ENCODE measurements around the gene GSTM2.

Gene GSTM2

GRCh38 chr1:109667452-109668122, at the start of gene GSTM2:
GSTM2 (plus strand) TSS chr1:109668057; CDS start chr1:109668116, 59 bp downstream.
- H3K4me3 ChIP-seq (ENCODE audit: low read depth, low read length), result no peak within 1 kb of the TSS

GRCh38 chr1:109618661-109619575, 48.9 kb upstream of the GSTM2 start:
- peak overlapping the region; percentile 28 for H3K4me3 ChIP-seq (ENCODE audit: low read depth, low read length)

DNA sequence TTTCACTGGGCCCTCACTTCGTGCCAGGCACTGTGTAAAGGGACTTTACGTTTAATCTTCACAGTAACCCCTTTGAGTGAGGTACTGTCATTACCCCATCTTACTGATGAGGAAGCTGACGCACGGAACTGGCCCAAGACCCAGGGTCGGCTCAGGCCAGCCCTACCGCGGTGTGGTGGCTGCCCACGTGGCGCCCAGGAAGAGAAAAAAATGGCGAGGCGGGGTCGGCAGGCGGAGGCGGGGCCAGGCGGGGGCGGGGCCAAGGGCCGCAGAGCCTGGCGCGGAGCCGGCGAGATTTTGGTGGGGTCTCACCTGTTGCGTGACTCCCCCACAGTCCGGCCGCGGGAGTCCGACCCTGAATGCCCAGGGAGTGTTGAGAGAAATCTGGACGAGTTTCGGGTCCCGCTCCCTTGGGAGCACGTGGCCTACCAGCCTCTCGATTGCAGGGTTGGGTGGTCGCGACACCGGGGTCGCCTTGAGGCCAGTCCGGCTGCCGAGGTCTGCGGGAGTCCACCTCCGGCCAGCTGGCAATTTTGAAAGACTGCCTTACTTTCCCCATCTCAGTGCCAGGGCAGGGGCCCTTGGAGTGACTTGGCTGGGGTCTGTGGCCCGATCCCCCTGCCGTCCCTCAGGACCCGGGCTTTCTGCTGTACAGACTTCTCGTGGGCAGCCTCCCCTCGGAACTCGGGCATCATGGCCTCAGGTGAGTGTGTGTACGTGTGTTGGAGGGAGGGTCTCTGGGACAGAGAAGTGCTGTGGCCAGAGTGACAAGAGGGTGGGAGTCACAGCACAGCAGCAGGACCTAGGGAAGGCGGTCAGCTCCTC, 48.1 kb upstream of the GSTM2 start, which contains the start of the genes AMPD2 and GNAT2:
TSS of gene AMPD2 (plus strand) at position 262 of the 825 bp plus-strand sequence. CDS start 1,339 bp downstream, outside the sequence.
TSS of gene GNAT2 (minus strand) at position 41 of the 825 bp plus-strand sequence. CDS start 6,746 bp downstream, outside the sequence.
- H3K4me3 ChIP-seq (ENCODE audit: low read depth, low read length), result peak within 1 kb of the TSS; percentile 70

- H3K4me3 ChIP-seq (ENCODE audit: low read depth, low read length), result peak overlapping the region; percentile 70
Measured at GRCh38 chr1:109620401-109620791, 47.5 kb upstream of the GSTM2 start.

DNA sequence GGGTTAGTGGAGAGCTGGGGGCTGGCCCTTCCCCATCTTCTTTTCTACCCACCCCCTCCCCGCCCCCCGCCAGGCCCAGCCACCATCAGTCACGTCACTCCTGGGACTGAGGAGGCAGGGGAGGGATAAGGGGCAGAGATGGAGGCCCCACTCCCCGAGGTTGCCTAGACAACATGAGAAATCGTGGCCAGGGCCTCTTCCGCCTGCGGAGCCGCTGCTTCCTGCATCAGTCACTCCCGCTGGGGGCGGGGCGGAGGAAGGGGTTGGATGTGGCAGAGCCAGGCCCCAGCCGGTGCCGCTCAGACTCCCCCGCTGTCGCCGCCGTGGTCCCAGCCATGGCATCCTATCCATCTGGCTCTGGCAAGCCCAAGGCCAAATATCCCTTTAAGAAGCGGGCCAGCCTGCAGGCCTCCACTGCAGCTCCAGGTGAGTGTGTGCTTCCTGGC, 47.0 kb upstream of the GSTM2 start:
- peak overlapping the region; percentile 70 for H3K4me3 ChIP-seq (ENCODE audit: low read depth, low read length)

GRCh38 chr1:109621379-109622136, 46.3 kb upstream of the GSTM2 start:
- H3K4me3 ChIP-seq (ENCODE audit: low read depth, low read length), result peak overlapping the region; percentile 50

- no peak overlapping the region for H3K4me3 ChIP-seq (ENCODE audit: low read depth, low read length)
Measured at GRCh38 chr1:109622137-109622892, 45.5 kb upstream of the GSTM2 start.

DNA sequence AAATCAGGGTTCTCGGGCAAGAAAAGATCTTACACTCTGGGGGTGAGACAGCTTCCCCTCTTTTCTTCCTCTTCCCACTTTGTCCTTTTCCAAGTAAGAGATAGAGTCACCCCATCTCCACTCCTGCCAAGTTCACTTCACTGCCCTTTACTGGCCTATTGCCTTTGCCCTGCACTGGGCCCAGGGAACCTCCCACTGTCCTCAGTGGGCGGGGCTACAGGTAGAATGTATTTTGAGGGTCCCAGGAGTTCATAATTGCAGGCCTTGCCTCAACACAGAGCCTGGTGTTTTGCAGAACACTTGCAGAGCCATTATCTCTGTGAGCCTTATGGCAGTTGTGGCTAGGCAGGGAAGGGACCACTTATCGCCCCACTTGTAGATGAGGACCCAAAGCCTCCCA, 45.0 kb upstream of the GSTM2 start:
- no peak overlapping the region for H3K4me3 ChIP-seq (ENCODE audit: low read depth, low read length)

GRCh38 chr1:109623601-109624161, 44.2 kb upstream of the GSTM2 start:
- no peak overlapping the region for H3K4me3 ChIP-seq (ENCODE audit: low read depth, low read length)

DNA sequence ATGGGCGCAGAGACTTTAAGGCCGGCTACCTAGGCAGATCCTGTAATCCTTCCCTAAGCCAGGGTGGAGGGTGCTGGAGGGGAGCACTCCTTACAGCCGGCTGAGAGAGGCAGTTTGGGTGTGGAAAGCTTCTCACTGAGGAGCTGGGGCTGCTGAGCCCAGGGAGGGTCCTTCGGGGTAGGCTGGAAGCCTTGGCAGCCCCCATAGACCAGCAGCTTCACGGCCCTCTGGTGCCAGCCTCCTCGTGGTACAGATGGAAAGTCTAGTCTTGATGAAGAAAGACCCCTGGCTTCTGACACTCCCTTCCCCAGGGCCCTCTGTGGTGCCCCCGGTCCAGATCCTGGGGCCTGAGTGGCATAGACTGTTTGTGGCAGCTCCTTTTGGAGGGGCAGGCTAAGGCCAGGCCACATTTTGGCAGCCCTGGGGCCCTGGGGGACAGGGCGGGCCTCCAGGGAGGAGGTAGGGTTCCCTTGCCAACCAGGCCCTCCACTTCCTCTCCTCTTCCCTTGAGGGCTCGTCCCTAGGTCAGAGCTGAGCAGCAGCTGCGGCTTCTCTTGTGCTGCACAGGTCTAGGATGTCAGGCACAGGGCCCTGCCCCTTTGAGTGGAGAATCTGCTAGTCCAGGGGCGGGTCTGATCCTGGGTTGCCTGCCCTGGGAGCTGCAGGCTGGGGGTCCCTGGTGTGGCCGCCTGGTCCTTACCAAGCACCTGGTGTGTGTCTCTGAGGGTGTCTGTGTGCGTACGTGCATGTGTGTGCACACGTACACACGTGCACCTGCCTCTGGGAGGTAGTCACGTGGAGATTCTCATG, 43.5 kb upstream of the GSTM2 start:
- no peak overlapping the region for H3K4me3 ChIP-seq (ENCODE audit: low read depth, low read length)

DNA sequence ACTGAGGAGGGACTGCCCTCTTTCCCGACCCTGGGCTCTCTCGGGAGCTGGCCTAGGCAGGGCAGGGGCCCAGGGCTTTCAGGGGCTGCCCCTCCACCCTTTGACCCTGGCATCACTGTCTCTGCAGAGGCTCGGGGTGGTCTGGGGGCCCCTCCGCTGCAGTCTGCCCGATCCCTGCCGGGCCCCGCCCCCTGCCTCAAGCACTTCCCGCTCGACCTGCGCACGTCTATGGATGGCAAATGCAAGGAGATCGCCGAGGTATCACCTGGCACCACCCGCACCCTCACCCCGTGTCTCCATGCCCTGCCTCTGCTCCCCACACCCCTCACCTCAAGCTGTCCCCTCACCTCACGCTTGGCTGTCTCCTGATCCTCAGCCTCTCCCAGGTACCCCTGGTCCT, 42.7 kb upstream of the GSTM2 start:
- H3K4me3 ChIP-seq (ENCODE audit: low read depth, low read length), result no peak overlapping the region

- no peak overlapping the region for H3K4me3 ChIP-seq (ENCODE audit: low read depth, low read length)
Measured at GRCh38 chr1:109625601-109626560, 42.0 kb upstream of the GSTM2 start.

DNA sequence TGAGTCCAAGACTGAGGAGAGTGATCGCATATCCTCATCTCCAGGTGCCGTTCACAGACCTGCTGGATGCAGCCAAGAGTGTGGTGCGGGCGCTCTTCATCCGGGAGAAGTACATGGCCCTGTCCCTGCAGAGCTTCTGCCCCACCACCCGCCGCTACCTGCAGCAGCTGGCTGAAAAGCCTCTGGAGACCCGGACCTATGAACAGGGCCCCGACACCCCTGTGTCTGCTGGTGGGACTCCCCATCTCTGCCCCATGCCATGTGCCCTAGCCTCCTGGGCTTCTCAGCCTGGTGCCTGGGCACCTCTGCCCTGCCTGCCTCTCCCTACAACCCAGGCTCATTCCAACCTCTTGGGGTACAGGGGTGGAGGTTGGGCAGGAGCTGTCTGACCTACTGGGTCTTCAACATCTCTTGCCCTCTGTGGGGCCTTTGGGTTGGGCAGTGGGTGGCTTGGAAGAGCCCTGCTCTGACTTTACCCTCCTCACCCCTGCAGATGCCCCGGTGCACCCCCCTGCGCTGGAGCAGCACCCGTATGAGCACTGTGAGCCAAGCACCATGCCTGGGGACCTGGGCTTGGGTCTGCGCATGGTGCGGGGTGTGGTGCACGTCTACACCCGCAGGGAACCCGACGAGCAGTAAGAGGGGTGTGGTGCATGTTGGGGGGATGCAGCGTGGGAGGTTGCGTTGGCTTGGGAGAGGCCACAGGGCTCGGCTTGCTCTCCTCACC, 41.0 kb upstream of the GSTM2 start:
- no peak overlapping the region for H3K4me3 ChIP-seq (ENCODE audit: low read depth, low read length)

DNA sequence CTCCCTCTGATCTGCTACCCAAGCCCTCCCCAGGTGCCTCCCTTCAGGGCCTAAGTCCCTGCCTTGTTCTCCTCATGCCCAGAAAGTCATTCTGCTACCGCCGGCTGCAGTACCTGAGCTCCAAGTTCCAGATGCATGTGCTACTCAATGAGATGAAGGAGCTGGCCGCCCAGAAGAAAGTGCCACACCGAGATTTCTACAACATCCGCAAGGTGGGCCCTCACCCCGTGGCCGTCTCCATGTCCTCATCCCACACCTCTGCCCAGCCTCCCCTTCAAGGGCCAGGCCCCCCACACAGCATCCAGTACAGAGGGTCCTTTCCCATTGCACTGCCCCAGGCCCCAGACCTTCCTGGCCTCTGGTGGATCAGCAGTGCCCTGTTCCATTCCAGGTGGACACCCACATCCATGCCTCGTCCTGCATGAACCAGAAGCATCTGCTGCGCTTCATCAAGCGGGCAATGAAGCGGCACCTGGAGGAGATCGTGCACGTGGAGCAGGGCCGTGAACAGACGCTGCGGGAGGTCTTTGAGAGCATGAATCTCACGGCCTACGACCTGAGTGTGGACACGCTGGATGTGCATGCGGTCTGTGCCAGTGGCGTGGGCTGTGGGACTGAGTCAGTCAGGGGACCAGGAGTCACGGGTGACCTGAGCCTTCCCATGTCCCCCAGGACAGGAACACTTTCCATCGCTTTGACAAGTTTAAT, 40.0 kb upstream of the GSTM2 start:
- H3K4me3 ChIP-seq (ENCODE audit: low read depth, low read length), result no peak overlapping the region

DNA sequence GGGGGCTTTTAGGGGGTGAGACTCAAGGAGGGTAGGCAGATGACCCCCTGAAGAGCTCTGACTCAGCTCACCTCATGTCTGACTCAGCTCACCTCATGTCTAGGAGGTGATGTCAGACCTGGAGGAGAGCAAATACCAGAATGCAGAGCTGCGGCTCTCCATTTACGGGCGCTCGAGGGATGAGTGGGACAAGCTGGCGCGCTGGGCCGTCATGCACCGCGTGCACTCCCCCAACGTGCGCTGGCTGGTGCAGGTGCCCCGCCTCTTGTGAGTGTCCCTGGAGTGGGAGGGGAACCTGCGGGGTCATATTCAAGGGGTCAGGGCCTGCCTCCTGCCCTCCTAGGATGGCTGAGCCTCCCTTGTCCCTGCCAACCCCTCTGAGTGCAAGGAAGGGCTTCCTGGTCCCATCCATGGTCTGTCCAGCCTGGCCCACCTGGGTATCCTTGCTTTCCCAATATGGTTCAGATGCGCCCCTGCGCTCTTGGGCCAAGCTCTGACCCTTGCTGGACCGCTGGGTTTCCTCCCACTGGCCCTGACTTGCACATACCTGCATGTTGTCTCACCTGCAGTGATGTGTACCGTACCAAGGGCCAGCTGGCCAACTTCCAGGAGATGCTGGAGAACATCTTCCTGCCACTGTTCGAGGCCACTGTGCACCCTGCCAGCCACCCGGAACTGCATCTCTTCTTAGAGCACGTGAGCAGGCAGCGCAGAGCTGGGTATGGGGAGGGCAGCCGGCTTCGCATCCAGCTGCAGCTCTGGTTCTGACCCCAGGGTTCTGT, 39.1 kb upstream of the GSTM2 start:
- no peak overlapping the region for H3K4me3 ChIP-seq (ENCODE audit: low read depth, low read length)

All from iPS-11a (cell line).